ENCODE measurements around the gene GOLIM4. TPM values are rescaled to one million over a fixed set of nuclear protein-coding genes. Genes with fewer than 3 reads are reported as not detected.
"Not testable (repeated sequence)": the region's sequence is repeated elsewhere in the genome, so short reads cannot be mapped to it uniquely, and the experiment has no call there.

The GOLIM4 gene
- polyA plus RNA-seq, 1 donor, result 39.4 TPM

GRCh38 chr3:168048414-168049330 lies 47.1 kb downstream of the GOLIM4 start:
- DNase-seq (ENCODE audit: low read depth), result no peak

GRCh38 chr3:168047936-168048335 lies 47.8 kb downstream of the GOLIM4 start:
- no peak for DNase-seq (ENCODE audit: low read depth)

- DNase-seq (ENCODE audit: low read depth), result peak; percentile 71
Measured at GRCh38 chr3:168047190-168047795, 48.4 kb downstream of the GOLIM4 start.

GRCh38 chr3:168044049-168044448 lies 51.7 kb downstream of the GOLIM4 start:
- DNase-seq (ENCODE audit: low read depth), result no peak

DNA sequence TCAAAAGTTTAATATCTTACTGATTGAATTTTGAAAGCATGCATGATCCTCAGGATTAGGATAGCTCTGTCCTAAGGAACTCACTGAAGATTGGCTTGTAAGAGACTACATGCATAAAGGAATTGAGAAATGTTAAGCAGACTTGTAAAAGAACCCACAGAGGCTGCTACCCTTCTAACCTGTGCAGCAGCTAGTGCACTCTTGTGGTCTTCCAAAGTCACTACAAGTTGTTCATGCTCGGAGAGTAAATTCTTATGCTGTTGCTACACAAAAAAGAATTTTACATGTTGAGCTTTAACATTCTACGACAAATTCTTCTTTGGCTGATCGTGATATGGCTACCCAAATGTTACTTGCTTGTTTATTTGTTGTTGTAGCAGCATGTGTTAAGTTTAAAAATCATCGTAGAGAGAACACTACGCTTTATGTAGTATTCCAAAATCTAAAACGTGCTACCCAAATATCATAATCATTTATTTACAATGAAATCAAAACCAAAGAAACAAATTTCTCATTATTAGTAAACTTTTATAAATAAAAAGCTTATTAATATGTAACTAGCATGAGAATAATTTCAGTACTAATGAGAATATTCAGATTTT lies 55.0 kb downstream of the GOLIM4 start:
- DNase-seq (ENCODE audit: low read depth), result no peak

GRCh38 chr3:168037020-168037419 lies 58.7 kb downstream of the GOLIM4 start:
- DNase-seq (ENCODE audit: low read depth), result no peak

DNA sequence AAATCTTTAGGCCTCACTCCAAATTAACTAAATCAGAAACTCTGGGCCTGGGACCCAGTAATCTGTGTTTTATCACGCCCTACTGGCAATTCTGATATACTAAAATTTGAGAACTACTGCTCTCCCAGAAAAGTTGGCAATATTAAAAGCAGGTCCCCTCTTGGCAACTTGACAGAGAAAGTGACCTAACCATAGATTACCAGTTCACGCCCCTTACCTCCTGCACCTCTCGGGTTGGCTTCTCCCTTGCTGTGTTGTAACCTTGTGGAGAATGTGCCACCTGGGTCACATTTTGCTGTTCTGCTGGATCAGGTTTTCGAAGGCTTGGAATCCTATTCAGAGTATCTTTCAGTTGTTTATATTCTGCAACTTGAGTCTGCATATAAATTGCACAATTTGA lies 59.1 kb downstream of the GOLIM4 start:
- DNase-seq (ENCODE audit: low read depth), result no peak

DNA sequence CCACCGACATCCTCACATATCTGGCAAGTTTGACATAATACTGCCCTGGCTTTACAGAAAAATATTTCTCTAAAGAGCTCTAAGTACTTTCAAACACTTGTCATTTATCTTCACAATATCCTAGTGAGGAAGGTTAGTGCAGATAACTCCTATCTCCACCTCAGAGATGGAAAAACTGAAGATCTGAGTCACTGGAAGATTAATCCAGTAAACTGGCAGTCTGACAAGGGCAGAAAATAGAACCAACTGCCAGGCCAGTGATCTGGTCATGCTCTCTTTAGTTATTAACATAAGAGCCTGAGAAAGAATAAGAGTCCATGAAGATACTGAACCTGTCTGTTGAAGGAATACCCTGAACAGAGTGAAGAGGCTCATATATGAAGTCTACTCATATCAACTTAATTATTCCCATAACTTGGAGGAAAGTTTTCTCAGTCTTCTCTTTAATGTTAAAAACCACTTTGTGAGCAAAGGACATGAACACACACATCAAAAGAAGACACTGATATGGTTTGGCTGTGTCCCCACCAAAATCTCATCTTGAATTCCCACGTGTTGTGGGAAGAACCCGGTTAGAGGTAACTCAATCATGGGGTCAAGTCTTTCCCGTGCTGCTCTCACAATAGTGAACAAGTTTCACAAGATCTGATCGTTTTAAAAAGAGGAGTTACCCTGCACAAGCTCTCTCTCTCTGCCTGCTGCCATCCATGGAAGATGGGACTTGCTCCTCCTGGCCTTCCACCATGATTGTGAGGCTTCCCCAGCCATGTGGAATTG lies 61.4 kb downstream of the GOLIM4 start:
- DNase-seq (ENCODE audit: low read depth), result no peak

DNA sequence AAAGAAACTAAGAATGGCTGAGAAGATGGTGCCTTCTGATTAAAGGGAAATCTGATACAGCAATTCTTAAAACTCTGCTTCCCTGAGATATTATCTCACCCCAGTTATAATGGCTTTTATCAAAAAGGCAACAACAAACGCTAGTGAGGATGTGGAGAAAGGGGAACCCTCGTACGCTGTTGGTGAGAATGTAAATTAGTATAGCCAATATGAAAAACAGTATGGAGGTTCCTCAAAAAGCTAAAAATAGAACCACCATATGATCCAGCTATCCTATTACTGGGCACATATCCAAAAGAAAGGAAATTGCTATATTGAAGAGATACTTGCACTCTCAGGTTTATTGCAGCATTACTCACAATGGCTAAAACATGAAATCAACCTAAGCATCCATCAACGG lies 65.1 kb downstream of the GOLIM4 start:
- no peak for DNase-seq (ENCODE audit: low read depth)

- DNase-seq (ENCODE audit: low read depth), result no peak
Measured at GRCh38 chr3:168029705-168030104, 66.0 kb downstream of the GOLIM4 start.

GRCh38 chr3:168028086-168028485 lies 67.6 kb downstream of the GOLIM4 start:
- no peak for DNase-seq (ENCODE audit: low read depth)

GRCh38 chr3:168026764-168027163 lies 69.0 kb downstream of the GOLIM4 start:
- no peak for DNase-seq (ENCODE audit: low read depth)

- DNase-seq (ENCODE audit: low read depth), result no peak
Measured at GRCh38 chr3:168025076-168025475, 70.6 kb downstream of the GOLIM4 start.

- DNase-seq (ENCODE audit: low read depth), result no peak
Measured at GRCh38 chr3:168024537-168024941, 71.2 kb downstream of the GOLIM4 start.

- DNase-seq (ENCODE audit: low read depth), result no peak
Measured at GRCh38 chr3:168021737-168022450, 73.8 kb downstream of the GOLIM4 start.

- DNase-seq (ENCODE audit: low read depth), result not testable (repeated sequence)
Measured at GRCh38 chr3:168011280-168011679, 84.4 kb downstream of the GOLIM4 start.

GRCh38 chr3:168006584-168006983 lies 89.1 kb downstream of the GOLIM4 start:
- no peak for DNase-seq (ENCODE audit: low read depth)

DNA sequence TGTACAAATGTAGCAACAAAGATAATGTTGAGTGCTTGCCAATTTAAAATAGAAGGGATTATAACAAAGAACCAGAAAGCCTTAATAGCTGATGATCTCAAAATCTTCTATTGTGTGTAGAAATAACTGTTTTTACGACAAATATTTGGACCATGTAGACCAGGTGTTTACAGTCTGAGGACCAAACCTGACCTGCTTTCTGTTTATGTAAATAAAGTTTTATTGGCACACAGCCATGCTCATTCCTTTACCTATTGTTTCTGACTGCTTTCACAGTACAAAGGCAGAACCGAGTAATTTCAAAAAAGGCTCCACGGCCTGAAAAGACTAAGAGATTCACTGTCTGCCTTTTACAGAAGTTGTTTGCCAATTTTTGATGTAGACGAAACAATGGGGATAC lies 91.8 kb downstream of the GOLIM4 start:
- no peak for DNase-seq (ENCODE audit: low read depth)

GRCh38 chr3:168002786-168003368 lies 92.8 kb downstream of the GOLIM4 start:
- no peak for DNase-seq (ENCODE audit: low read depth)

DNA sequence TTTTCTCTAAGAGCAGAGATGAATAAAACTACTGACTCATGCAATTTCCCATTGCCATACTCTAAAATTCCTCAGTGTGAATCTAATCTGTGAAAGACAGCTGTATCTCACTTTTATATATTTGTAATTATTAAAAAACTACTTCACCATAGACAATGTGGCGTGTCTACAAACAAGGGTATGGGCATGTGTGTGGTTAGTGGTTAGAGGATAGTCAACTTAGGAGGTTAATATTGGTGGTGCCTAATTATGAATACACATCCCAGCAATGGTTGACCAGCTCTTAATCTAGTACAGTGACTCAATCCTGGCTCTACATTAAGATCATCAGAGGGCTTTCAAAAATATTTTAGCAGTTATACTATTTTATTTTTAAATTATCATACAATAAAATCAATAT lies 94.5 kb downstream of the GOLIM4 start:
- no peak for DNase-seq (ENCODE audit: low read depth)

GRCh38 chr3:167998253-167998652 lies 97.5 kb downstream of the GOLIM4 start:
- no peak for DNase-seq (ENCODE audit: low read depth)

All from forelimb muscle (tissue), 1 donor.